HG03558 (cell line): ENCODE results near the gene PIP4K2C.
"Not testable (repeated sequence)": the region's sequence is repeated elsewhere in the genome, so short reads cannot be mapped to it uniquely, and the experiment has no call there.

Experiments
- ATAC-seq: cut with Tn5 transposase; IDR thresholded peaks from one replicate; pipeline ENCODE4 v1.9.1; 2021; ENCODE audit warnings: moderate number of reproducible peaks; ENCODE audit not compliant: unreplicated experiment; ENCODE audit errors: extremely low read depth

The PIP4K2C gene

GRCh38 chr12:57606821-57607220 lies 15.8 kb downstream of the PIP4K2C start:
- ATAC-seq = no peak

- ATAC-seq = no peak
Observed at GRCh38 chr12:57607958-57608663, 17.1 kb downstream of the PIP4K2C start.

GRCh38 chr12:57609101-57609780 lies 18.2 kb downstream of the PIP4K2C start:
- ATAC-seq = no peak

GRCh38 chr12:57609781-57610553 lies 19.0 kb downstream of the PIP4K2C start:
- no peak for ATAC-seq

GRCh38 chr12:57610554-57611107 lies 19.6 kb downstream of the PIP4K2C start:
- no peak for ATAC-seq

GRCh38 chr12:57611108-57611826 lies 20.3 kb downstream of the PIP4K2C start, which contains the start of gene ARHGEF25:
TSS of gene ARHGEF25 (plus strand) at chr12:57611435. CDS start at chr12:57611895, 460 bp downstream.
- ATAC-seq = no peak

GRCh38 chr12:57611827-57612710 lies 21.1 kb downstream of the PIP4K2C start:
- no peak for ATAC-seq

- no peak for ATAC-seq
Observed at GRCh38 chr12:57612711-57613426, 21.9 kb downstream of the PIP4K2C start.

- no peak for ATAC-seq
Observed at GRCh38 chr12:57613427-57614109, 22.6 kb downstream of the PIP4K2C start.

- ATAC-seq = no peak
Observed at GRCh38 chr12:57614178-57614947, 23.4 kb downstream of the PIP4K2C start.

GRCh38 chr12:57614948-57615500 lies 24.0 kb downstream of the PIP4K2C start:
- ATAC-seq = no peak

GRCh38 chr12:57615637-57616036 lies 24.6 kb downstream of the PIP4K2C start:
- ATAC-seq = no peak

GRCh38 chr12:57616383-57617101 lies 25.6 kb downstream of the PIP4K2C start:
- no peak for ATAC-seq

- no peak for ATAC-seq
Observed at GRCh38 chr12:57617942-57618341, 26.9 kb downstream of the PIP4K2C start.

- not testable (repeated sequence) for ATAC-seq
Observed at GRCh38 chr12:57618431-57618830, 27.4 kb downstream of the PIP4K2C start.

- no peak for ATAC-seq
Observed at GRCh38 chr12:57618966-57619433, 28.0 kb downstream of the PIP4K2C start.
